GM12865 (cell line): ENCODE measurements around the gene TFIP11.

Source experiments
- DNase-seq: peaks from one replicate; pipeline ENCODE4 v3.0.0; 2010; ENCODE audit warnings: low read depth
- H3K4me3 ChIP-seq: 2 replicates; pipeline ENCODE4 v1.5.1; 2011; ENCODE audit warnings: mild to moderate bottlenecking, low read depth, low read length, control low read depth
- CTCF ChIP-seq: IDR thresholded peaks from 2 replicates; pipeline ENCODE4 v1.5.1; 2011; ENCODE audit warnings: low read length, control low read depth, low read depth, inconsistent platforms; ENCODE audit not compliant: insufficient read depth; ENCODE audit errors: missing control alignments

Gene TFIP11

GRCh38 chr22:26525946-26526564 lies 13.8 kb upstream of the TFIP11 start:
- no peak for DNase-seq
- TF ChIP-seq CTCF, result no peak
- H3K4me3 ChIP-seq, result no peak overlapping the region

GRCh38 chr22:26524870-26525269 lies 12.6 kb upstream of the TFIP11 start:
- no peak overlapping the region for H3K4me3 ChIP-seq
- DNase-seq, result no peak
- no peak for TF ChIP-seq CTCF

- no peak for TF ChIP-seq CTCF
- no peak overlapping the region for H3K4me3 ChIP-seq
- DNase-seq, result no peak
Measured at GRCh38 chr22:26522592-26522991, 10.3 kb upstream of the TFIP11 start.

- no peak for TF ChIP-seq CTCF
- DNase-seq, result no peak
- H3K4me3 ChIP-seq, result no peak overlapping the region
Measured at GRCh38 chr22:26522012-26522411, 9.7 kb upstream of the TFIP11 start.

- H3K4me3 ChIP-seq, result no peak overlapping the region
- no peak for DNase-seq
- no peak for TF ChIP-seq CTCF
Measured at GRCh38 chr22:26517429-26517828, 5.2 kb upstream of the TFIP11 start.

GRCh38 chr22:26516503-26516902 lies 4.2 kb upstream of the TFIP11 start:
- DNase-seq, result no peak
- no peak for TF ChIP-seq CTCF
- H3K4me3 ChIP-seq, result no peak overlapping the region

GRCh38 chr22:26515931-26516330 lies 3.7 kb upstream of the TFIP11 start:
- no peak for DNase-seq
- H3K4me3 ChIP-seq, result no peak overlapping the region
- TF ChIP-seq CTCF, result no peak
